Activated CD4-positive, alpha-beta T cell treated with anti-CD3 and anti-CD28 coated beads for 36 hours (primary cell): ENCODE measurements around the gene CAPG. TPM values are rescaled to one million over a fixed set of nuclear protein-coding genes. Genes with fewer than 3 reads are reported as not detected.

Experiments
- ATAC-seq: fragments of 200-7000 bp; cut with Tn5 transposase; one replicate; pipeline ENCODE4 v1.10.0; 2021; ENCODE audit warnings: mild to moderate bottlenecking, moderate library complexity
- CTCF ChIA-PET: fragments of 350-600 bp; sonication (Branson Sonifier 250); formaldehyde crosslinking; loops from one replicate; lab custom pipeline; 2021; ENCODE audit warnings: antibody characterized with exemption; lab: Charles Lee
- POLR2A ChIA-PET: fragments of 350-600 bp; sonication (Branson Sonifier 250); formaldehyde crosslinking; loops from one replicate; lab custom pipeline; 2021; ENCODE audit warnings: antibody characterized with exemption, inconsistent platforms; lab: Charles Lee
- DNase-seq: peaks from one replicate; pipeline ENCODE4 v3.0.0-alpha.2; 2020
- H3K27ac Mint-ChIP-seq: one replicate; pipeline ENCODE4 v1.8.0; 2021; ENCODE audit warnings: mixed read lengths
- H3K27me3 Mint-ChIP-seq: one replicate; pipeline ENCODE4 v1.8.0; 2021; ENCODE audit warnings: mixed read lengths
- H3K36me3 Mint-ChIP-seq: one replicate; pipeline ENCODE4 v1.8.0; 2021; ENCODE audit warnings: low read depth, mixed read lengths
- H3K4me1 Mint-ChIP-seq: one replicate; pipeline ENCODE4 v1.8.0; 2021; ENCODE audit warnings: mixed read lengths
- H3K4me3 Mint-ChIP-seq: one replicate; pipeline ENCODE4 v1.8.0; 2021; ENCODE audit warnings: mild to moderate bottlenecking, moderate library complexity, mixed read lengths
- H3K9me3 Mint-ChIP-seq: one replicate; pipeline ENCODE4 v1.8.0; 2021; ENCODE audit warnings: low read depth, mixed read lengths
- intact Hi-C, 2 experiments: fragments of 100-400 bp; cut with DNase I in 1 of 2; cut with micrococcal nuclease in 1 of 2; formaldehyde crosslinking; loops; one replicate each; pipeline versions ENCODE4 v1.14.2 to v1.15.1; 2022 to 2024; cut with DNase I, micrococcal nuclease
- total RNA-seq, 2 experiments: library from RNA; stranded (reverse); gene quantifications; one replicate each; pipeline ENCODE4 v1.2.3, GENCODE V29; 2021

Gene CAPG, protein sequence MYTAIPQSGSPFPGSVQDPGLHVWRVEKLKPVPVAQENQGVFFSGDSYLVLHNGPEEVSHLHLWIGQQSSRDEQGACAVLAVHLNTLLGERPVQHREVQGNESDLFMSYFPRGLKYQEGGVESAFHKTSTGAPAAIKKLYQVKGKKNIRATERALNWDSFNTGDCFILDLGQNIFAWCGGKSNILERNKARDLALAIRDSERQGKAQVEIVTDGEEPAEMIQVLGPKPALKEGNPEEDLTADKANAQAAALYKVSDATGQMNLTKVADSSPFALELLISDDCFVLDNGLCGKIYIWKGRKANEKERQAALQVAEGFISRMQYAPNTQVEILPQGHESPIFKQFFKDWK
- total RNA-seq = 10 to 100 TPM; 28.3 to 45.6 TPM

DNA sequence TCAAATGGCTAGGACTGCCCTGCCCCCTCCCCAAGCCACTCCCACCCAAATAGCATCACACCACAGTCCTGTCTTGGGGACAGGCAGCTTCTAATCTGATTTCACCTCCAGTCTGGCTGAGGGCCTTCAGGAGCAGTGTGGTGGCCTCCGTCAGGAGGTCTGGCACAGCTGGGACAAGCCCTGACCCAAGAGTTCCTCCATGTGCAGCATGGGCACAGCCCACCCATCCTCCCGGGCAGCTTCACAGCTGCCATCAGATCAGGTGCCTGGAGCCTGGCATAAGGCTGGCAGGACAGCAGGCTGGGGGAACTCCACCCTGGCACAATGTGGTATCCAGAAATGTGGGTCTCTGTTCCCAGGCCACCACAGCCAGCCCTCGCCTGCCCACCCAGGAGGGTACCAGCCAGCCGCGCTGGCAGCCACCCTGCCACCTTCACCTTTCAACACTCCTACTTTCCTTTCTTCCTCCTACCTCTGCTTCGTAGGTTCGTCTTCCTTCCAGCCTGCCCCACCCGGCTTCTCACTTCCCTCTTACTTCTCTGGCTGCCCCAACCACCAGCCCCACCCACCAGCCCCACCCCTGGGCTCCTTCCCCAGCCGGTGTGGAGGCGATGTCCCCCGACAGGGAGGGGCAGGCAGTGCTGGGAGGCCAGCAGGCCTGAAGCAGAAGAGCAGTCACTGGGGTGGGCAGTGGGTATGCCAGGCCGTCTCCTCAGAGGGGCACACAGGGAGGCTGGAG, at the start of gene CAPG:
CAPG (minus strand) TSS at position 522 of the 739 bp plus-strand sequence. CDS start 8,221 bp downstream, outside the sequence.
- CTCF ChIA-PET = interaction anchor here (1.7 kb wide), 1 partner anchor 142 kb away, joined by 5 read pairs; no protein-coding TSS in a partner anchor
- peak; percentile 10 for ATAC-seq
- Mint-ChIP-seq H3K27ac (peak within 1 kb of the TSS; percentile 51), H3K27me3 (no peaks in the 10 kb centered on the region), H3K9me3 (no peaks in the 10 kb centered on the region), H3K36me3 (no peaks in the 10 kb centered on the region), H3K4me1 (peaks cover 59% of the 10 kb centered on the region), H3K4me3 (peak within 1 kb of the TSS; percentile 60)
- intact Hi-C loops = loop anchor here (5.0 to 10.0 kb wide), 2 partner anchors 83 to 785 kb away; partner anchors contain the start of genes IMMT (in 1 of the 2), MRPL35 (in 1 of the 2) and TGOLN2 (in 1 of the 2)
- DNase-seq = peak; percentile 65
- POLR2A ChIA-PET = no interaction called here

DNA sequence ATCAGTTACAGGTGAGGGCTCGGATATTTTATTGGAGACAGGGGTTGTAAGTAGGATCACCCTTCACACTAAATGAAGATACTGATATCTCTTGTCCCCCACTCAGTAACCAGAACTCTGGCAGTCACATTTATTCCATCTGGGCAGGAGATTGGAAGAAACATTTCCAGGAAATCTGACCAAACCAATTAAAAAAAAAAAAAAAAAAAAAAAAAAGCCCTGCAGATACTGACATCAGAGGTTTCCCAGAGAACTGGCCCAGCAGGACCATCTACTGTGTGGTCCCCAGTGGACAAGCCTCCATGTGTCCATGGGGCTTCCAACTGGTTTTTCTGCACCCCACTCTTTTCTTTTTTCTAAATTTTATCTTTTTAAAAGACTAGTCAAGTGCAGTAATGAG, 49.6 kb upstream of the CAPG start:
- Mint-ChIP-seq H3K27ac (no peak overlapping the region), H3K36me3 (no peaks in the 10 kb centered on the region), H3K4me1 (no peaks in the 10 kb centered on the region), H3K9me3 (no peaks in the 10 kb centered on the region), H3K27me3 (no peaks in the 10 kb centered on the region), H3K4me3 (no peak overlapping the region)
- ChIA-PET CTCF (no interaction called here), POLR2A (no interaction called here)
- no peak for DNase-seq
- ATAC-seq = no peak
- intact Hi-C loops = no loop called here

DNA sequence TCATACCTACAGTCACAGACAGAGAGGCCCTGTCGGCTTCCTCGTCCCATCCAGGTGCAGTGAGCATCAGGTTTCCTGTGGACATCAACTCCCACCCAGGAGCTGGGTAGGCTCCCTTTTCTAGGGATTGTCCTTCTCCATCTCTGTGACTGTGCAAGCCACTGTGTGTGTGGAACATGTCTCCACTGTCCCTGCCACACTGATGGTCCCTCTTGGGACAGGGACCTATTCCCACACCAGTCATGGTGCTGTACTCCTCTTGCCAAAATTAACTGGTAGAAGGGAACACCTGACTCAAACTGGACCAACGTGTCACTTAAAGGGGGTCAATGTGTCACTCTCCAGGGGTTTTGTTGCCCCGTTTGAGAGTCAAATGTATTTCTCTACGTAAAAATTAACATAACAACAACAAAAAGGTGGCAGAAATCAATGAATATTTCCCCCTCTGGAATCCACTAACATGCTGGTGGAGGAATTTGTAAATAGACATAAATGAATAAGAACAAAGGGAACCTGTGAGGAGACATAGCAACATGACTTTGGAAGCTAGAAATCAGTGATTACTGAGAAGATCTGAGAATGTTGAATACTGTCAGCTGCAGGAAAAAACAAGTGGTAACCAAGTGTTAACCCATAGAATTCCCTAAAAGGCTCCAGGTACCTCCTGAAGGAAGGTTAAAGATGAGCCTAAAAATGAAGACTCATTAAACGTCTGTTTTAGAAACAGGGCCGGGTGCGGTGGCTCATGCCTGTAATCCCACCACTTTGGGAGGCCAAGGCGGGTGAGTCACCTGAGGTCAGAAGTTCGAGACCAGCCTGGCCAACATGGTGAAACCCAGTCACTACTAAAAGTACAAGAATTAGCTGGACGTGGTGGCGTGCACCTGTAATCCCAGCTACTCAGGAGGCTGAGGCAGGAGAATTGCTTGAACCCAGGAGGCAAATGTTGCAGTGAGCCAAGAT, 48.7 kb upstream of the CAPG start:
- POLR2A ChIA-PET = no interaction called here
- Mint-ChIP-seq H3K4me3 (no peak overlapping the region), H3K36me3 (no peaks in the 10 kb centered on the region), H3K27ac (no peak overlapping the region), H3K27me3 (no peaks in the 10 kb centered on the region), H3K4me1 (no peaks in the 10 kb centered on the region), H3K9me3 (no peaks in the 10 kb centered on the region)
- ATAC-seq = no peak
- DNase-seq = no peak
- CTCF ChIA-PET = no interaction called here
- intact Hi-C loops = no loop called here

DNA sequence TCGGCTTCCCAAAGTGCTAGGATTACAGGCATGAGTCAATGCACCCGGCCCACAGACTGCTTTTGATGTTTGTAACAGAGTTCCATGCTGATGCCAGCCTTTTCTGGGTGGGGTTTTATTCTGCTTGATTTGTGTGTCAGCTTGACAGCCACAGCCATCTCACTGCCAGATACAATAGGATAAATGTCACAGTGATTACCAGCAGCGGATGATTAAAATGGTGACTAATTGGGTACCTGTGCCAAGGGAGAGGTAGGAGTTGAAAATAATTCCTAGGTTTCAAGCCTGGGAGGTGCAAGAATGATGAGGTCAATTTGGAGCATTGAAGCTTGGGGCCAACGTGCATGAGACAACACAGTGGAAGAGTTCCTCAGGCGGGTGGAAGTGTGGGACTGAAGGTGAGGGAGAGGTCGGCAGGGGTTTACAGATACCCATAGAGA, 47.7 kb upstream of the CAPG start:
- intact Hi-C loops = no loop called here
- Mint-ChIP-seq H3K9me3 (no peaks in the 10 kb centered on the region), H3K4me3 (no peak overlapping the region), H3K4me1 (no peaks in the 10 kb centered on the region), H3K27ac (no peak overlapping the region), H3K27me3 (no peaks in the 10 kb centered on the region), H3K36me3 (no peaks in the 10 kb centered on the region)
- DNase-seq = no peak
- POLR2A ChIA-PET = no interaction called here
- CTCF ChIA-PET = no interaction called here
- no peak for ATAC-seq

DNA sequence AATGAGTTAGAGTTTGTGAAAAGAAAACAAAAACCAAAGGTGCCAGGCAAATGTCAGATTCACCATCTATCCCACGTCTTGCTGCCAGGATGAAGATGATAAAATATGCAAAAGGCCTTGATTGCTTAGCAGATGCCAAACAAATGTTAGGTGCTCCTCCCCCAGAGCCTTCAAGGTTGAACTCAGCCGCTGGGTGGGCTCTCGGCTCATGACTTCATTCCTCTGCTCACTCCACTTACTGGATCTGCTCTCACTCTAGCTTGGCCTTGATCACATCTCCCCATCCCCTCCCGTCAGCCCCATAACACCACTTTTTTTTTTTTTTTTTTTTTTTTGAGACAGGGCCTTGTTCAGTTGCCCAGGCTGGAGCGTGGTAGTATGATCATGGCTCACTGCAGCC, 46.9 kb upstream of the CAPG start:
- ATAC-seq (no peak), DNase-seq (no peak)
- ChIA-PET CTCF (no interaction called here), POLR2A (no interaction called here)
- no peak overlapping the region for H3K4me3 Mint-ChIP-seq
- no peaks in the 10 kb centered on the region for H3K9me3 Mint-ChIP-seq
- H3K36me3 Mint-ChIP-seq = no peaks in the 10 kb centered on the region
- H3K27me3 Mint-ChIP-seq = no peaks in the 10 kb centered on the region
- H3K4me1 Mint-ChIP-seq = no peaks in the 10 kb centered on the region
- no peak overlapping the region for H3K27ac Mint-ChIP-seq
- intact Hi-C loops = no loop called here

DNA sequence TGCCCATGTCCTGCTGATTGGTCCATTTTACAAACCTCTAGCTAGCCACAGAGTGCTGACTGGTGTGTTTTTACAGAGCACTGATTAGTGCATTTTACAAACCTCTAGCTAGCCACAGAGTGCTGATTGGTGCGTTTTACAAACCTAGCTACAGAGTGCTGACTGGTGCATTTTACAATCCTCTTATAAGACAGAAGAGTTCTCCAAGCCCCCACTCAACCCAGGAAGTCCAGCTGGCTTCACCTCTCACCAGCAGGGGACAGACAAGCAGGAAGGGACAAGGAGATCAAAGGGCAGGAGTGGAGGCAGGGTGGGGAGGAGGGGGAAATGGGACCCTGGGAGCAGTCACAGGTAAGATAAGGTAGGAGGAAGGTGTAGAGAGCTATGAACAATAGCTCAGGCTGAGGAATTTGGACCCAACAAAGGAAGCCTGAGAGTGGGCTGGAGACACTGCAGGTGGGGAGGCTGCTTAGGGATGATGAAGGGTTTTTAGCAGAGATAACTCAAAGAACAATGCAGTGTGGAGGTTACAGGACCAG, 45.5 kb upstream of the CAPG start:
- ATAC-seq (no peak), DNase-seq (no peak)
- Mint-ChIP-seq H3K27me3 (no peaks in the 10 kb centered on the region), H3K4me3 (no peak overlapping the region), H3K9me3 (no peaks in the 10 kb centered on the region), H3K4me1 (no peaks in the 10 kb centered on the region), H3K36me3 (no peaks in the 10 kb centered on the region), H3K27ac (no peak overlapping the region)
- CTCF ChIA-PET = no interaction called here
- POLR2A ChIA-PET = no interaction called here
- intact Hi-C loops = no loop called here

DNA sequence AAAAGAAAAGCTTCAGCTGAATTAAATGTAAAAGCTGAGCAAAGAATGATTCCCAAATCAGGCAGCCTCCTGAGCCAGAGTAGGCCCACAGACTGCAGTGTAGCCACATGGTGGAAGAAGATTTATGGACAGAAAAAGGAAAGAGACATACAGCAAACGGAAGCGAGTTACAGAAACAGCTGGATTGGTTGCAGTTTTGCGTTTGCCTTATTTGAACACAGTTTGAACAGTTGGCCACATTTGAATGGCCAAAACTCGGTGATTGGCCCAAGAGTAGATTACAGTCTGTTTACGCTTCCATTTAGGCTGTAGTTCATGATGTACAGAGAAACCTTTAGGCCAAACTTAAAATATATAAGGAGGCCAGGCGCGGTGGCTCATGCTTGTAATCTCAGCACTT, 43.4 kb upstream of the CAPG start:
- no peaks in the 10 kb centered on the region for H3K9me3 Mint-ChIP-seq
- H3K27ac Mint-ChIP-seq = no peak overlapping the region
- no peak for DNase-seq
- no peaks in the 10 kb centered on the region for H3K27me3 Mint-ChIP-seq
- CTCF ChIA-PET = interaction anchor here (0.6 kb wide), 1 partner anchor 508 kb away, joined by 4 read pairs; no protein-coding TSS in a partner anchor
- no peak for ATAC-seq
- intact Hi-C loops = no loop called here
- H3K36me3 Mint-ChIP-seq = no peaks in the 10 kb centered on the region
- H3K4me3 Mint-ChIP-seq = no peak overlapping the region
- no peaks in the 10 kb centered on the region for H3K4me1 Mint-ChIP-seq
- POLR2A ChIA-PET = no interaction called here

DNA sequence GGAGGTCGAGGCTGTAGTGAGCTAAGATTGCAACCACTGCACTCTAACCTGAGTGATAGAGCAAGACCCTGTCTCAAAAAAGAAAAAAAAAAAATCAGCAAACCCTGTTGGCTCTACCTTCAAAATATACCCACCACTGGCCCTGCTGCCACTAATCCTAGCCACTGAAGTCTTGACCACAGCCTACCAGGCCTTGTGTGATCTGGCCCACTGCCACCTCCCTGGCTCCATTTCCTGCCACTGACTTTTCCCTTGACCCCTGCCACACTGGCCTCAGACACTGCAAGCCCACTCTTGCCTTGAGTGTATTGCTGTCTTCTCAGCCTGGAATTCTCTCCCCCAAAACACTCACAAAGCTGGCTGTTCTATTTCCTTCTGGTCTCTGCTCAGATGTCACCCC, 42.1 kb upstream of the CAPG start:
- intact Hi-C loops = no loop called here
- POLR2A ChIA-PET = interaction anchor here (0.7 kb wide), 1 partner anchor 492 kb away, joined by 3 read pairs; no protein-coding TSS in a partner anchor
- ATAC-seq (no peak), DNase-seq (no peak)
- H3K27ac Mint-ChIP-seq = no peak overlapping the region
- H3K27me3 Mint-ChIP-seq = no peaks in the 10 kb centered on the region
- CTCF ChIA-PET = no interaction called here
- H3K36me3 Mint-ChIP-seq = no peaks in the 10 kb centered on the region
- no peaks in the 10 kb centered on the region for H3K9me3 Mint-ChIP-seq
- H3K4me3 Mint-ChIP-seq = no peak overlapping the region
- no peaks in the 10 kb centered on the region for H3K4me1 Mint-ChIP-seq

DNA sequence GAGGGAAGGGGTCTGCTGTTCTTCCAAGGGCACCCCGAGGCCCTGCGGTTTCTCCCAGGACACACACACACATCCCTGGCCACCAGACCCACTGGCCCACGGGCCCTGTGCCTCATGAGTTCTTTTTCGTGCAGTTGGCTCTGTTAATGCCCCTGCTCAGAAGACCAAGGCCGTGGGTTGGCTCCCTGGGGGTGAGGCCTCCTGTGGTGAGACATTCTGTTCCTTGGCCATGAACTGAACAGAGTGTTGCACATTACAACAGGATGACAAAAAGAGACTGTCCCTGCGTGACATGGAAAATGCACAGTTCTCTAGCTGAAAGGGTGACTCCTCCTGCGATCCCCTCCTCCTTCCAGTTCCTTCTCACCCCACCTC, 39.0 kb upstream of the CAPG start:
- Mint-ChIP-seq H3K36me3 (no peaks in the 10 kb centered on the region), H3K4me3 (no peak overlapping the region), H3K27me3 (no peaks in the 10 kb centered on the region), H3K27ac (no peak overlapping the region), H3K9me3 (no peaks in the 10 kb centered on the region), H3K4me1 (no peaks in the 10 kb centered on the region)
- POLR2A ChIA-PET = no interaction called here
- CTCF ChIA-PET = interaction anchor here (0.6 to 1.6 kb wide), 2 partner anchors 27 to 103 kb away, joined by 3 to 4 read pairs; no protein-coding TSS in a partner anchor
- DNase-seq (no peak), ATAC-seq (no peak)
- intact Hi-C loops = no loop called here

DNA sequence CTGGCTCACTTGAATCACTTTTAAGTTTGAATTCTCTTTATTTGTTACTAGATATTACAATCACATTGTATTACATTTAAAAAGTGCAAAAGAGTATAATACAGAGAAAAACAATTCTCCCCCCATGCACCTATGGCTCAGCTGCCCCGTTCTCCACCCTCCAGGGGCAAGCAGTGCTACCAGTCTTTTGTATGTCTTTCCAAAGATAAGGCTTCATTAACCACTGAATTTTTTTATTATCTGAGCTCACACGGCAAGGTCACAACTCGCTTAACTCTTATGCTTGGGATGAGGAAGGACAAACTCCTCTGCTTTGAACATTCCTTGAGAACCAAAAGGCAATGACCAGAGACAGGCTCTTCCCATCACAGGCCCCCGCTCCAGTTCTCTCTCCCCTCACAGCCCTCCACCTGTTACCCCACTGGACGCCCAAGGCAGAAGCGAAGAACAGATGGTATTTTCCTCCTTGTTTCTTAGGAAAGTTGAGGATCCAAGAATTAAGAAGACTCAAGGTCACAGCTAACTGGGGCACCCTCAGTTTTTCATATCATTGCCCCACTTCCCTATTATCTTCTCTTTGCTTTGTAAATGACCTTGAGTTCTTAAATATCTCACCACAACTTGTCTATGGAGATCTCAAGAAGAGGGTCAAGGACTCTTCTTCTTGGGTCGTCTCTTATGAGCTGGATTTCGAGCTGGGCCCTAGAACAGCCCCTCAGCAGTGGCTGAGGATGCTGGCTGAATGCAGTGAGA, 38.5 kb upstream of the CAPG start:
- DNase-seq (no peak), ATAC-seq (no peak)
- Mint-ChIP-seq H3K4me1 (no peaks in the 10 kb centered on the region), H3K36me3 (no peaks in the 10 kb centered on the region), H3K9me3 (no peaks in the 10 kb centered on the region), H3K27me3 (no peaks in the 10 kb centered on the region), H3K27ac (no peak overlapping the region), H3K4me3 (no peak overlapping the region)
- CTCF ChIA-PET = interaction anchor here (0.6 to 1.6 kb wide), 3 partner anchors 28 to 103 kb away, joined by 3 to 4 read pairs (median 3); no protein-coding TSS in a partner anchor
- intact Hi-C loops = no loop called here
- POLR2A ChIA-PET = no interaction called here
